Activated B cell treated with CpG ODN at 0.5 μM for 24 hours (primary cell): ENCODE measurements around the gene ROR2. TPM values are rescaled to one million over a fixed set of nuclear protein-coding genes. Genes with fewer than 3 reads are reported as not detected.

ENCODE experiments used
- ATAC-seq: fragments of 200-7000 bp; cut with Tn5 transposase; one replicate; pipeline ENCODE4 v1.10.0; 2021; ENCODE audit warnings: low read depth, mild to moderate bottlenecking, moderate library complexity
- CTCF ChIA-PET: fragments of 350-600 bp; sonication (Branson Sonifier 250); formaldehyde crosslinking; loops from one replicate; lab custom pipeline; 2021; ENCODE audit warnings: antibody characterized with exemption; lab: Charles Lee
- POLR2A ChIA-PET: fragments of 350-600 bp; sonication (Branson Sonifier 250); formaldehyde crosslinking; loops from one replicate; lab custom pipeline; 2021; ENCODE audit warnings: antibody characterized with exemption; lab: Charles Lee
- DNase-seq: peaks from one replicate; pipeline ENCODE4 v3.0.0; 2022
- H3K27ac Mint-ChIP-seq: one replicate; pipeline ENCODE4 v1.8.0; 2020; ENCODE audit warnings: mixed read lengths
- H3K27me3 Mint-ChIP-seq: one replicate; pipeline ENCODE4 v1.8.0; 2021; ENCODE audit warnings: mixed read lengths
- H3K36me3 Mint-ChIP-seq: one replicate; pipeline ENCODE4 v1.8.0; 2021; ENCODE audit warnings: low read depth, mixed read lengths
- H3K4me1 Mint-ChIP-seq: one replicate; pipeline ENCODE4 v1.8.0; 2021; ENCODE audit warnings: mixed read lengths
- H3K4me3 Mint-ChIP-seq: one replicate; pipeline ENCODE4 v1.8.0; 2020; ENCODE audit warnings: mild to moderate bottlenecking, mixed read lengths
- H3K9me3 Mint-ChIP-seq: one replicate; pipeline ENCODE4 v1.8.0; 2020; ENCODE audit warnings: mixed read lengths
- intact Hi-C: fragments of 100-400 bp; cut with micrococcal nuclease; formaldehyde crosslinking; loops from one replicate; pipeline ENCODE4 v1.15.1; 2024
- total RNA-seq: library from RNA; stranded (reverse); gene quantifications from 2 replicates; pipeline ENCODE4 v1.2.3, GENCODE V29; 2022
- TF ChIP-seq, protein P1 (sequence below): fragments of 200-600 bp; IDR thresholded peaks from one replicate; pipeline ENCODE4 v1.8.0; 2022; ENCODE audit warnings: antibody characterized with exemption, mild to moderate bottlenecking

The ROR2 gene
- total RNA-seq, 1 donor from 2014 or later = not detected

DNA sequence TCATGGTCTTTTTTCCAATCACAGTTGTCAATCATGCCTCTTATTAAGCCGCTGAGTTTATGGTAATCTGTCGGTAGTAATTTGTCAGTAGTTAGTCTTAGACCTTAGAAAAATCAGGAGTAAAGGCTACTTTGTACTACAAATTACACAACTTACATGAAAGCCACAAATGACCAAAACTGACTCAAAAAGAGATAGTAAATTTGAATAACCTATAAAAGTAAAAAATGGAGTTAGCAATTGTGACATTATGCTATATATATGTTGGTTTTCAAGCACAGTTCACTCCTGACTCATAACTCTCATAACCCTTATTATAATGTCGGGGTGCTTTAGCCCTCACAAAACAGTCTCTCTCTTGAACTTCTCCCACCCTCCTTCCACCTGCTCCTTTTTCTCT lies 251.8 kb downstream of the ROR2 start:
- TF ChIP-seq, protein P1, sequence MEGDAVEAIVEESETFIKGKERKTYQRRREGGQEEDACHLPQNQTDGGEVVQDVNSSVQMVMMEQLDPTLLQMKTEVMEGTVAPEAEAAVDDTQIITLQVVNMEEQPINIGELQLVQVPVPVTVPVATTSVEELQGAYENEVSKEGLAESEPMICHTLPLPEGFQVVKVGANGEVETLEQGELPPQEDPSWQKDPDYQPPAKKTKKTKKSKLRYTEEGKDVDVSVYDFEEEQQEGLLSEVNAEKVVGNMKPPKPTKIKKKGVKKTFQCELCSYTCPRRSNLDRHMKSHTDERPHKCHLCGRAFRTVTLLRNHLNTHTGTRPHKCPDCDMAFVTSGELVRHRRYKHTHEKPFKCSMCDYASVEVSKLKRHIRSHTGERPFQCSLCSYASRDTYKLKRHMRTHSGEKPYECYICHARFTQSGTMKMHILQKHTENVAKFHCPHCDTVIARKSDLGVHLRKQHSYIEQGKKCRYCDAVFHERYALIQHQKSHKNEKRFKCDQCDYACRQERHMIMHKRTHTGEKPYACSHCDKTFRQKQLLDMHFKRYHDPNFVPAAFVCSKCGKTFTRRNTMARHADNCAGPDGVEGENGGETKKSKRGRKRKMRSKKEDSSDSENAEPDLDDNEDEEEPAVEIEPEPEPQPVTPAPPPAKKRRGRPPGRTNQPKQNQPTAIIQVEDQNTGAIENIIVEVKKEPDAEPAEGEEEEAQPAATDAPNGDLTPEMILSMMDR = no peak
- intact Hi-C loops = no loop called here
- Mint-ChIP-seq H3K9me3 (peaks cover 8% of the 10 kb centered on the region), H3K4me1 (peaks cover 2% of the 10 kb centered on the region), H3K27ac (no peak overlapping the region), H3K27me3 (peaks cover 5% of the 10 kb centered on the region), H3K36me3 (no peaks in the 10 kb centered on the region), H3K4me3 (no peak overlapping the region)
- ATAC-seq (no peak), DNase-seq (no peak)
- ChIA-PET POLR2A (no interaction called here), CTCF (no interaction called here)

GRCh38 chr9:91697201-91697600 lies 252.8 kb downstream of the ROR2 start:
- Mint-ChIP-seq H3K9me3 (no peaks in the 10 kb centered on the region), H3K4me3 (no peak overlapping the region), H3K36me3 (no peaks in the 10 kb centered on the region), H3K27me3 (peaks cover 1% of the 10 kb centered on the region), H3K4me1 (peaks cover 2% of the 10 kb centered on the region), H3K27ac (no peak overlapping the region)
- intact Hi-C loops = no loop called here
- DNase-seq (no peak), ATAC-seq (no peak)
- ChIA-PET CTCF (no interaction called here), POLR2A (interaction anchor here (0.7 kb wide), 1 partner anchor 16 kb away, joined by 3 read pairs; no protein-coding TSS in a partner anchor)
- TF ChIP-seq, protein P1 = no peak

DNA sequence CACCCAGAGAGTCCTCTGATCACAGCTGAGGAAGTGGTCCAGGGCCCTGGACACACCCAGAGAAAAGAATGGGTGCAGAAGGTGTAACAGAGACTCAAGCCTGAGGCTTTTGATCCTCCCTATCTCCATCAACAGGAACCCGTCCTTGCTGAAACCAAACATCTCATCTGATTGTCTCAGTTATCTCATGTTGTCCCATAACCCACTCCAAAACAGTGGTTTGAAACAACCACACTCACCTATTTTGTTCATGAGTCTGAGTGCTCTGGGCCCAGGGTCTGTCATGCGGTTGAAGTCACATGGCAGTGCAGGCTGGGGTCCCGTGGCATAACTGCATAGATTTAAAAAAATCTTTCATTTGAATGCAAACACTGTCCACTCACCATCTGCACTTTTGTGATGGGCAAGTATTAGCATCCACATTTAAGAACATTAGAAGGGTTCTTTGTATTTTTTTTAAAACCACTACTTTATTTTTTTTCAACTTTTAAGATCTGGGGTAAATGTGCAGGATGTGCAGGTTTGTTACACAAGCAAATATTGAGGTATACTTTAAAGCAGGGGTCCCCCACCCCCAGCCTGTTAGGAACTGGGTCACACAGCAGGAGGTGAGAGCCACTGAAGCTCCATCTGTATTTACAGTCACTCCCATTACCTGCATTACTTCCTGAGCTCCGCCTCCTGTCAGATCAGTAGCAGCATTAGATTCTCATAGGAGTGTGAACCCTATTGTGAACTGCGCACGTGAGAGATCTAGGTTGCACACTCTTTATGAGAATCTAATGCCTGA lies 255.8 kb downstream of the ROR2 start:
- no peak for DNase-seq
- no peaks in the 10 kb centered on the region for H3K36me3 Mint-ChIP-seq
- H3K9me3 Mint-ChIP-seq = no peaks in the 10 kb centered on the region
- ATAC-seq = no peak
- peaks cover 4% of the 10 kb centered on the region for H3K27me3 Mint-ChIP-seq
- H3K27ac Mint-ChIP-seq = no peak overlapping the region
- intact Hi-C loops = no loop called here
- POLR2A ChIA-PET = no interaction called here
- no peak overlapping the region for H3K4me3 Mint-ChIP-seq
- H3K4me1 Mint-ChIP-seq = peaks cover 2% of the 10 kb centered on the region
- CTCF ChIA-PET = no interaction called here
- TF ChIP-seq, protein P1 = no peak

GRCh38 chr9:91693226-91693625 lies 256.8 kb downstream of the ROR2 start:
- Mint-ChIP-seq H3K27ac (no peak overlapping the region), H3K36me3 (no peaks in the 10 kb centered on the region), H3K4me3 (no peak overlapping the region), H3K9me3 (no peaks in the 10 kb centered on the region), H3K27me3 (peaks cover 4% of the 10 kb centered on the region), H3K4me1 (peaks cover 2% of the 10 kb centered on the region)
- DNase-seq (no peak), ATAC-seq (no peak)
- TF ChIP-seq, protein P1 = no peak
- intact Hi-C loops = loop anchor here (2.0 kb wide), 1 partner anchor 78 kb away; no protein-coding TSS in a partner anchor
- POLR2A ChIA-PET = no interaction called here
- CTCF ChIA-PET = no interaction called here

DNA sequence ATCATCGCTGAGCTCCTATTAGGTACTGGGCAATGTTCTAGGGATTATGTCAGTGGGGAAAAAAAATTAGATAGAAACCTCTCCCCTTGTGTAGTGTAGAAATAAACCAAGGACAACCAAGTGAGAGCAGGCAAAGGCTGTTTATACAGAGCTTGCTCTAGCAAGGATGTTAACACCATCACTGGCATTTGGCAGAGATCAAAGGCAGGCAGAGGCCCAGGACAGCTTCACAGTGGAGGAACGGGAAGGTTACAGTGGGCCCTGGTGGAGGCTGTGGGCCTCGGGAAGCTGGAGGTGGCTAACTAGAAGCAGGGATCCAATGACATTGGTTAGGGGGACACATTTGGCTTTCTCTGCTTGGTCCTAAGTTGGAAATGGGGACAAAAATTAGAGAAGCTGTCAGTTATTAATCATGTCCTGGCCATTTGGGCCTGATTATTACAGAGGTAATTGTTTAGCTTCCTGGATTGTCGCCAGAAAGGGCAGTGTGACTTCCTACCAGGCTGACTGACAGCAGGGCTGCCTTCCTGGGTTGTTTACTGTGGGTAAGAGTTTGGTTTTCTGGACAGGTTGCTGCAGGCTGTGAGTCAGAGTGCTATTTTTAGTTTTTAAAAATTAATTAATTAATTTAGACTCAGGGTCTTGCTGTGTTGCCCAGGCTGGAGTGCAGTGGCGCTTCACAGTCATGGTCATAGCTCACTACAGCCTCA lies 259.3 kb downstream of the ROR2 start:
- Mint-ChIP-seq H3K27ac (no peak overlapping the region), H3K4me3 (no peak overlapping the region), H3K27me3 (peaks cover 4% of the 10 kb centered on the region), H3K36me3 (no peaks in the 10 kb centered on the region), H3K4me1 (no peaks in the 10 kb centered on the region), H3K9me3 (no peaks in the 10 kb centered on the region)
- TF ChIP-seq, protein P1 = no peak
- ATAC-seq (no peak), DNase-seq (no peak)
- intact Hi-C loops = no loop called here
- ChIA-PET CTCF (interaction anchor here (0.6 kb wide), 1 partner anchor 39 kb away, joined by 3 read pairs; no protein-coding TSS in a partner anchor), POLR2A (no interaction called here)
